Femur (tissue), 1 donor: ENCODE data around the gene LNX1.
A peak's percentile ranks its signal among the peaks of the same experiment; 100 is the strongest.

ENCODE experiments used
- DNase-seq: peaks from one replicate; pipeline ENCODE4 v3.0.0-alpha.2; 2017

The LNX1 gene

GRCh38 chr4:53532521-53532920 lies 58.8 kb downstream of the LNX1 start:
- DNase-seq = no peak

- DNase-seq = no peak
Observed at GRCh38 chr4:53531585-53532224, 59.6 kb downstream of the LNX1 start.

GRCh38 chr4:53529025-53529424 lies 62.3 kb downstream of the LNX1 start:
- DNase-seq = no peak

- no peak for DNase-seq
Observed at GRCh38 chr4:53527930-53528329, 63.4 kb downstream of the LNX1 start.

- no peak for DNase-seq
Observed at GRCh38 chr4:53527326-53527725, 64.0 kb downstream of the LNX1 start.

GRCh38 chr4:53522334-53522733 lies 69.0 kb downstream of the LNX1 start:
- DNase-seq = no peak

GRCh38 chr4:53520116-53520515 lies 71.2 kb downstream of the LNX1 start:
- DNase-seq = no peak

DNA sequence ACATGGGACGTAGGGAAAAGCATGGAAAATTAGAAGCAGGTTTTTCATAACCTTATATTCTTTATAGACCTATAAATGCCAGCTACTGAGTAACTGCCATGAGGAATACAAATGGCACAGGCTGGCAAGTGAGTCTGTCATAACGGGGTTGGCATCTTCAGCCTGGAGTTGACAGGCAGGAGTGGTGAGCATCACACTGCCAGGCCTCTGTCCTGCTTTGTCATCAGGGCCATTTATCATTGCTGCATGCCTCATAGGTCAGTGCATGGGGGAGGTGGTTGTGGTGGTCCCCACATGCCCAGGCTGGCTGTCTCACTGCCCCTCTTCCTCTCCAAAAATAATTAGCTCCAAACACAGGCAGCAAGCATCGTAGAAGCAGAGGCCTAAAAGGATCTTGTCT lies 72.5 kb downstream of the LNX1 start:
- no peak for DNase-seq

- no peak for DNase-seq
Observed at GRCh38 chr4:53515076-53515475, 76.2 kb downstream of the LNX1 start.

GRCh38 chr4:53514509-53514908 lies 76.8 kb downstream of the LNX1 start:
- no peak for DNase-seq

DNA sequence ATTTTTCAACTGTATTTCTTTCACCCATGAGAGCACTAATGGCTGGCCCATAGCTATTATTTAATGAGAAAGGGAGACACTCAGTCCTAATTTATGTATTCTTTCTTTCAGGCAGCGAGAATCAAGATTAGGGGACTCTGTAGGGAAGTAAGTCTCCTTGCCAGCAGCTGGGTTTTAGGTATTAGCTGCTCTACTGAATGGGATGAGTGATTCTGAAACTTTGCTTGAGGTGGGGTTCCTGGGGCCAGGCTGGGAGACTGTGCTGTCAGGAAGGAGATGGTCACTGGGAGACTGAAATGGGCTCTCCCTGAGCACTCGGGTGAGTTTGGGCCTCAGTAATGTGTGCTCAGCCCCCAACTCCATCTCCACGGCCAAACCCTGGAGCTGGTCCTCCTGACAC lies 78.7 kb downstream of the LNX1 start:
- no peak for DNase-seq

DNA sequence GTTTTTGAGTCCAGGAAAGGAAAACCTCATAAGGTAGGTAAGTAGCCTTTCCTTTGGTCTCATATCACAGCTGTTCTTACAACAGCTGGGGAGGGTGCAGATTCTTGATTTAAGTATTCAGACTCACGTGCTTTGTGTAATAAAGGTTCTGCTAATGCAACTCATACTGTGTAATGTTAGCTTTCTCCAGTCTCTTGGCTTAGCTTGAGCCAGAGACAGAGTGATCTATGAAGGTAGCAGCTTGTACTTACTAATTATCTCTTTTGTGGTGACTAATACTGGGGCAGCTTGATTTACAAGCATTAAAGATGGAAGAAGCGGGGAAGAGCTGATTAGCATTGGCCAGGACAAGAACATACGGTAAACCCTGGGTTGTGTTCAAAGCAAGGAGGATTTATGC lies 80.3 kb downstream of the LNX1 start:
- no peak for DNase-seq

GRCh38 chr4:53510321-53510720 lies 81.0 kb downstream of the LNX1 start:
- no peak for DNase-seq

GRCh38 chr4:53508446-53508845 lies 82.8 kb downstream of the LNX1 start:
- peak; percentile 64 for DNase-seq

GRCh38 chr4:53507671-53508286 lies 83.5 kb downstream of the LNX1 start:
- peak; percentile 83 for DNase-seq

GRCh38 chr4:53507058-53507457 lies 84.2 kb downstream of the LNX1 start:
- no peak for DNase-seq

DNA sequence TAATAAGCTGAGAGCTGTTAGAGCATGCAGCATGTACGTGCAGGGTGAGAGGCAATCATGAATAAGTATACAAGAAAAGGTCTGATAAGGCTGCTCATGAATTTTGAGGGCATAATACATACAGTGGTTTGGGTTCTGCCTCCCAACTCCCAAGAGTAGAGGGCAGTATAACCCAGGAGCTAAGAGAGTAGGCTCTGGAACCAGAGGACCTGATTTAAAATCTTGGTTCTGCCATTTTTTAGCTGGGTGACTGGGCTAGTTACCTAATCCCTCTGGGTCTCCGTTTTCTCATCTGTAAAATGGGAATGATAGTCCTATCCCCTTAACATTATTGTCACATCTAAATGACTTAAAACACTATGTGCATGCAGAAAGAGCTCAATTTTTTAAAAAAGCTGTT lies 85.3 kb downstream of the LNX1 start:
- no peak for DNase-seq

DNA sequence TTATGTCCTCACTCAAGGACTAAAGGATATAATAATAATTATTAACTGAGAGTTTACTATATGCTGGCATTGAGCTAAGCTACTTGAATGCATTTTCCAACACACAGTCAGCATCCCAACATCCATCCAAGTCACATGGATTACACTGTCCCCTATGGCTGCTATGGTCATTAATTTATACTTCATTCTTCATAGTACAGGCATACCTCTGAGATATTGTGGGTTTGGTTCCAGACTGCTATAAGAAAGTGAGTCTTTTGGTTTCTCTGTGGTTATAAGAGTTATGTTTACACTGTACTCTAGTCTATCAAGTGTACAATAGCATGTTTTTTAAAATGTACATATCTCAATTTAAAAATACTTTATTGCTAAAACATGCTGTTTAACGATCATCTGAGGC lies 89.2 kb downstream of the LNX1 start:
- DNase-seq = no peak

DNA sequence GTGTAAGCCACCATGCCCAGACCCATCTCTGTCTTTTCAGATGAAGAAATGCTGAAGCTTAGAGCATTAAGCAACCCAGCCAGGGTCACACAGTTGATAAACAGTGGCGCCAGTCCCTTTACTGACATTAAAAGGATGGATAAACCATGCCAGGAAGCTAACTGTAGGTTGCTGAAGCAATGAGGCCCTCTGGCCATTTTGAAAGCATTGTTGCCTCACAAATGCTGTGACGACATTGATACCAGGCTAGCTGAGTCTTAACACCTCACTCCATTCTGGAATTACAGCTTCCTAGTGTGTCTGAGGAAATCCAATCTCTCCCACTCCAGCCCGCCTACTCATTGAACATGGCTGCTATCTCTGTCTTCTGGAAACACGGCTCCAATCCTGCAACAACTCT lies 89.7 kb downstream of the LNX1 start:
- DNase-seq = no peak

- DNase-seq = no peak
Observed at GRCh38 chr4:53500546-53500945, 90.7 kb downstream of the LNX1 start.

DNA sequence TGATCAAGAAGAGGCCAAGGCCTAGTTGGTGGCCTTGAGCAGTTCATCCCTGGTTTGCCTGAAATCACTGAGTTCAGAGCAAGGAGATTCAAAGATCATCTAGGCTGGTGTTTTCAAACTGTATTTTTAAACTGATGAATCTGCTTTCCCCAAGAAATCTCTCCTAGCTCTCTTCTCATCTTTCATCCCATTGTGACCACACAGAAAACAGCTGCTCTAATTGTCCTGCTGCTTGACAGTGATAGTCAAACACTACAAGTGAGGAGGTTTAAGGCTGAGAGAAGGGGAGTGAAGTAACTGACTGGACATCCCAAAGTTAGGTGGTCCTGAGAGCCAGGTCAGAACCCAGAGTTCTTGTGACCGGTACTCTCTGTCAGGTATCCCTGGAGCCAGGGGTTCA lies 91.5 kb downstream of the LNX1 start:
- no peak for DNase-seq

GRCh38 chr4:53498706-53499105 lies 92.6 kb downstream of the LNX1 start:
- peak; percentile 36 for DNase-seq

- peak; percentile 70 for DNase-seq
Observed at GRCh38 chr4:53497487-53498244, 93.6 kb downstream of the LNX1 start.

DNA sequence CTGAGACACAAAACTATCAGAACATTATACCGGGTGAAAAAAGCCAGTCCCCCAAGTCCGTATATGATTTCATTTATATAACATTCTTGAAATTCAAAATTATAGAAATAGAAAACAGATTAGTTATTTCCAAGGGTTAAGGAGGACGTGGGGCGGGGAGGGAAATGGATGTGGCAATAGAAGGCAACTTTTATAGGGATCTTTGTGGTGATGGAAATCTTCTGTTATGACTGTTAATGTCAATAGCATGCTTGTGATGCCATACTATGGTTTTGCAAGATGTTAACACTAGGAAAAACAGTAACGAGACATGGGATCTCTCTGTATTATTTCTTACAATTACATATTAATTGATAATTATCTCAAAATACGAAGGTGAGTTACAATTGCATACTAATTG lies 96.4 kb downstream of the LNX1 start:
- DNase-seq = no peak
